Vagina (tissue), 2 donors: ENCODE results near the gene MRAS. TPM values are rescaled to one million over a fixed set of nuclear protein-coding genes. Genes with fewer than 3 reads are reported as not detected.

Experiments
- DNase-seq, 2 donors: peaks; one replicate each; pipeline ENCODE4 v3.0.0-alpha.2; 2017; ENCODE audit errors: extremely low spot score in 2 of 2
- H3K27ac ChIP-seq: fragments of 200-600 bp; sonication (generic); one replicate; pipeline ENCODE4 v1.5.1; 2019
- H3K27me3 ChIP-seq: fragments of 200-600 bp; sonication (generic); one replicate; pipeline ENCODE4 v1.5.1; 2019
- H3K36me3 ChIP-seq, 2 donors: fragments of 200-600 bp; sonication (generic); one replicate each; pipeline ENCODE4 v1.5.1; 2017 to 2019
- H3K4me1 ChIP-seq: fragments of 200-600 bp; sonication (generic); one replicate; pipeline ENCODE4 v1.5.1; 2019
- H3K4me3 ChIP-seq, 2 donors: fragments of 200-600 bp; sonication (generic); 1 replicate in 1 of 2; 2 replicates in 1 of 2; pipeline ENCODE4 v1.5.1; 2016 to 2019
- H3K9me3 ChIP-seq: fragments of 200-600 bp; sonication (generic); one replicate; pipeline ENCODE4 v1.5.1; 2019
- POLR2A ChIP-seq, 2 donors: fragments of 450-650 bp; IDR thresholded peaks; one replicate each; pipeline ENCODE4 v1.6.1; 2017; ENCODE audit warnings: antibody characterized with exemption in 2 of 2, mild to moderate bottlenecking in 2 of 2, moderate library complexity in 2 of 2
- POLR2AphosphoS5 ChIP-seq, 2 donors: sonication (generic); formaldehyde crosslinking; IDR thresholded peaks; one replicate each; pipeline ENCODE4 v1.9.0; 2017; ENCODE audit warnings: antibody characterized with exemption in 2 of 2, mild to moderate bottlenecking in 2 of 2, low read depth in 1 of 2; ENCODE audit not compliant: insufficient read depth in 1 of 2
- intact Hi-C: fragments of 100-400 bp; cut with DNase I; formaldehyde crosslinking; loops from one replicate; pipeline ENCODE4 v1.15.1; 2023
- total RNA-seq: library from RNA; depleted of rRNA; stranded (reverse); fragments of >200 nt; gene quantifications from one replicate; pipeline ENCODE4 v1.2.3, GENCODE V29; 2016
- TF ChIP-seq, protein P1 (sequence below), 3 experiments: fragments of 450-650 bp in 2 of 3; fragments of 200-600 bp in 1 of 3; sonication (generic) in 1 of 3; IDR thresholded peaks; one replicate each; pipeline ENCODE4 v1.5.1; 2017 to 2019; ENCODE audit warnings: antibody characterized with exemption in 3 of 3, mild to moderate bottlenecking in 2 of 3, moderate library complexity in 2 of 3

MRAS gene
- total RNA-seq, 1 donor from 2014 or later, result 26.8 TPM

DNA sequence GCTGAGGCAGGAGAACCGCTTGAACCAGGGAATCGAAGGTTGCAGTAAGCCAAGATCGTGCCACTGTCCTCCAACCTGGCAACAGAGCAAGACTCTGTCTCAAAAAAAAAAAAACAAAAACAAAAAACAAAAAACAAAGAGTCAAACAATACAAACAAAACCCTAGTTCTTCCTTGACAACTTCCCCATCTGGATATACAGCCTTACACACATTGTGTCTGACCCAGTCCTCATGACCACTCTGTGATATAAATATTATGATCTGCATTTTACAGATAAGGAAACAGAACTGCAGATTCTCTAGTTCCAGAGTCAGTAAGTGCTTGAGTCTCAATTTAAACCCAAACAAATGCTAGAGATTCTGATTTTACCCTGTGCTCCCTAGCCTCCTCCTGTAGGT is 81.3 kb downstream of the MRAS start:
- Histone ChIP-seq H3K4me3 (no peak overlapping the region), H3K27ac (no peak overlapping the region), H3K9me3 (no peaks in the 10 kb centered on the region), H3K4me1 (peaks cover 15% of the 10 kb centered on the region), H3K27me3 (peaks cover 5% of the 10 kb centered on the region), H3K36me3 (no peaks in the 10 kb centered on the region)
- intact Hi-C loops, result no loop called here
- no peak for TF ChIP-seq POLR2AphosphoS5 (IDR thresholded peaks at IDR 0.05; ENCODE audit: insufficient read depth in 1 of 2, low read depth in 1 of 2)
- no peak for TF ChIP-seq POLR2A (IDR thresholded peaks at IDR 0.05)
- TF ChIP-seq, protein P1, sequence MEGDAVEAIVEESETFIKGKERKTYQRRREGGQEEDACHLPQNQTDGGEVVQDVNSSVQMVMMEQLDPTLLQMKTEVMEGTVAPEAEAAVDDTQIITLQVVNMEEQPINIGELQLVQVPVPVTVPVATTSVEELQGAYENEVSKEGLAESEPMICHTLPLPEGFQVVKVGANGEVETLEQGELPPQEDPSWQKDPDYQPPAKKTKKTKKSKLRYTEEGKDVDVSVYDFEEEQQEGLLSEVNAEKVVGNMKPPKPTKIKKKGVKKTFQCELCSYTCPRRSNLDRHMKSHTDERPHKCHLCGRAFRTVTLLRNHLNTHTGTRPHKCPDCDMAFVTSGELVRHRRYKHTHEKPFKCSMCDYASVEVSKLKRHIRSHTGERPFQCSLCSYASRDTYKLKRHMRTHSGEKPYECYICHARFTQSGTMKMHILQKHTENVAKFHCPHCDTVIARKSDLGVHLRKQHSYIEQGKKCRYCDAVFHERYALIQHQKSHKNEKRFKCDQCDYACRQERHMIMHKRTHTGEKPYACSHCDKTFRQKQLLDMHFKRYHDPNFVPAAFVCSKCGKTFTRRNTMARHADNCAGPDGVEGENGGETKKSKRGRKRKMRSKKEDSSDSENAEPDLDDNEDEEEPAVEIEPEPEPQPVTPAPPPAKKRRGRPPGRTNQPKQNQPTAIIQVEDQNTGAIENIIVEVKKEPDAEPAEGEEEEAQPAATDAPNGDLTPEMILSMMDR (IDR thresholded peaks at IDR 0.05), result no peak
- DNase-seq, result no peak

DNA sequence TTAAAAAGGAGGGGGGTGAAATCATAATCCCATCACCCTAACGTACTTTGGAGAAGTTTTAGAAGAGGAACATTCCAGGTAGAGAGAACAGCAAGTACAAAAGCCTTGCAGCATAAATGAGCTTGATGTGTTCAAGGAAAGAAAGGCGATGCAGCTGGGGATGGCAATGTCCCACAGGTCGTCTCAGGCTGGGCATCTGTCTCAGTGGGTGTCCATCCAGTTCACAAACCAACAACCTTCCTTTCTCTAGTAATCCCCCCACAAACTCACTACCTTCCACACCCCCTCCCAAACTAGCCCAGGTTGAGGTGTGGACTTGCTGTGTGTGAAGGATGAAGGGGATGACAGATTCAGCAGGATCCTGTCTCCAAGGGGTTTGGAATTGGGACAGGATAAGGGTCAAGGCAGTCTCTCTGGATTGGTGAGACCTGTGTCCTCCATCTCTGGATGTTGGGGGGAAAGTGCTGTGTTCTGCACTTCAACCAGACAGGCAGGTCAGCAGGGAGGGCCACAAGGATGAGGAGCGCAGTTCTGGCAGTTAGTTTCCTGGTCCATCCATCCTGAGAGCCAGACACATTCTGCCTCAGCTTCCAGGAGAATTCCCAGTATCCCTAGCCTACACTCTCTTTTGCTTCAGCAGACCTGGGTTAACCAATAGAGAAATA is 84.3 kb downstream of the MRAS start:
- Histone ChIP-seq H3K9me3 (no peaks in the 10 kb centered on the region), H3K36me3 (no peaks in the 10 kb centered on the region), H3K27me3 (peaks cover 5% of the 10 kb centered on the region), H3K4me3 (no peak overlapping the region), H3K4me1 (peaks cover 26% of the 10 kb centered on the region), H3K27ac (no peak overlapping the region)
- no peak for DNase-seq
- no peak for TF ChIP-seq POLR2A (IDR thresholded peaks at IDR 0.05)
- TF ChIP-seq POLR2AphosphoS5 (IDR thresholded peaks at IDR 0.05; ENCODE audit: insufficient read depth in 1 of 2, low read depth in 1 of 2), result no peak
- TF ChIP-seq, protein P1 (IDR thresholded peaks at IDR 0.05), result no peak
- intact Hi-C loops, result no loop called here

DNA sequence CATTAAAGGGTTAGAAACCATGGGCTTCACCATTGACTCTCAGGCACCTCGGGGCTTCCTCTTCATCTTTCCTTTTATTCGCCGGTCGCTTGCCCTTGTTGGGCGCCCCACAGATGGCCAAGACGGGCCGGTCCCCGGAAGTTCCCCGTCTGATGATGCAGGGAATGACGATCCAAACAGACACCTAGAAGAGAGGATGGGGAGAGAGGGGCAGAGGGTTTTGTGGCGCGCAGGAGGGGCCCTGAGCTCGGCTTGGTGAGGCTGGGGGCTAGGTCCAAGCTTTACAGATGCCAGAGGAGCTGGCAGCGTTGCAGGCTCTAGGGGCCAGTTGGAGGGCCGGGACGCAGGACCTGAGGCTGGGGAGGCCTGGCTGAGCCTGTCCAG is 85.5 kb downstream of the MRAS start:
- DNase-seq, result no peak
- Histone ChIP-seq H3K4me1 (peaks cover 26% of the 10 kb centered on the region), H3K27ac (no peak overlapping the region), H3K27me3 (peaks cover 5% of the 10 kb centered on the region), H3K36me3 (no peaks in the 10 kb centered on the region), H3K4me3 (peak overlapping the region; percentile 53 to 56), H3K9me3 (no peaks in the 10 kb centered on the region)
- intact Hi-C loops, result no loop called here
- TF ChIP-seq, protein P1 (IDR thresholded peaks at IDR 0.05), result no peak
- no peak for TF ChIP-seq POLR2AphosphoS5 (IDR thresholded peaks at IDR 0.05; ENCODE audit: insufficient read depth in 1 of 2, low read depth in 1 of 2)
- TF ChIP-seq POLR2A (IDR thresholded peaks at IDR 0.05), result no peak

DNA sequence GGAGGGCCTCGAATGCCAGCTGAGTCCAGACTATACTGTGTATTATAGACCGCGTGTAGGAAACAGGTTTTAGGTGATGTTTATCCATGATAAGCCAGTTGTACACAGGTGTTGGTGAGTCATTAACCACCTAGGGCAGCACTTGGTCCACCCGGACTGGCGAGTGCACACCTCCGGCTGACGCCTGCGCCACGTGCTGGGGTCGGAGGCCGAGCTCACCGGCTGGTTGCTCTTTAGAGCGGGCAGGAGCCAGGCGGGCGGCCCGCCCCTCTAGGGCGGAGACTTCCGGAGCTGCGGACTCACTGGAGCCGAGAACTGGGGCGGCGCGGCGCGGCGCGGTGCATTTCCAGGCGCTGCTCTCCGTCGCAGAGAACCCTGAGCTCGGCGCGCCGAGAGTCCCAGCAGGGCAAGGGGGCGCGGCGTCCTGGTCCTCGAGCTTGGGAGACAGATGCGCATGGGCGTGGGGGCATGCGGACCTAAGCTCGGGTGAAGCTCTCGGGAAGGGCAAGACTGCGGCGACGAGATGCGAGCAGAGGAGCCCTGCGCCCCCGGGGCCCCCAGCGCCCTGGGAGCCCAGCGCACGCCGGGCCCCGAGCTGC is 86.0 kb downstream of the MRAS start, which contains the start of gene ESYT3:
Gene ESYT3, plus strand, starts transcription at position 341 of the 599 bp plus-strand sequence. Its CDS starts 183 bp downstream, at position 524.
- Histone ChIP-seq H3K9me3 (no peaks in the 10 kb centered on the region), H3K4me1 (peaks cover 26% of the 10 kb centered on the region), H3K27ac (no peak within 1 kb of the TSS), H3K27me3 (peaks cover 5% of the 10 kb centered on the region), H3K36me3 (no peaks in the 10 kb centered on the region), H3K4me3 (peak within 1 kb of the TSS; percentile 53 to 56)
- peak; percentile 49 to 64 for TF ChIP-seq POLR2AphosphoS5 (IDR thresholded peaks at IDR 0.05; ENCODE audit: insufficient read depth in 1 of 2, low read depth in 1 of 2)
- TF ChIP-seq, protein P1 (IDR thresholded peaks at IDR 0.05), result no peak
- no peak for DNase-seq
- intact Hi-C loops, result no loop called here
